Measurements from ENCODE around the gene CUL9.

The CUL9 gene

GRCh38 chr6:43239054-43239453 lies 57.1 kb downstream of the CUL9 start:
- Histone ChIP-seq H3K9me3 (ENCODE audit: control insufficient read depth, low read length) (peaks cover 33% of the 10 kb centered on the region), H3K36me3 (ENCODE audit: control insufficient read depth, insufficient read depth, low read length, severe bottlenecking) (no peaks in the 10 kb centered on the region), H3K27me3 (replicated peaks; ENCODE audit: control insufficient read depth, insufficient read depth, low read length) (peaks cover 49% of the 10 kb centered on the region), H3K4me3 (ENCODE audit: low read length) (no peak overlapping the region), H3K4me1 (ENCODE audit: control insufficient read depth, insufficient read depth, low read length) (no peaks in the 10 kb centered on the region), H3K9ac (ENCODE audit: low read length) (no peak overlapping the region)
- no peak for DNase-seq (ENCODE audit: low read depth)

GRCh38 chr6:43240950-43241349 lies 59.0 kb downstream of the CUL9 start:
- peaks cover 66% of the 10 kb centered on the region for H3K27me3 ChIP-seq (replicated peaks; ENCODE audit: control insufficient read depth, insufficient read depth, low read length)
- no peaks in the 10 kb centered on the region for H3K4me1 ChIP-seq (ENCODE audit: control insufficient read depth, insufficient read depth, low read length)
- H3K36me3 ChIP-seq (ENCODE audit: control insufficient read depth, insufficient read depth, low read length, severe bottlenecking): no peaks in the 10 kb centered on the region
- peaks cover 33% of the 10 kb centered on the region for H3K9me3 ChIP-seq (ENCODE audit: control insufficient read depth, low read length)
- no peak for DNase-seq (ENCODE audit: low read depth)
- H3K9ac ChIP-seq (ENCODE audit: low read length): no peak overlapping the region
- no peak overlapping the region for H3K4me3 ChIP-seq (ENCODE audit: low read length)

- H3K4me1 ChIP-seq (ENCODE audit: control insufficient read depth, insufficient read depth, low read length): no peaks in the 10 kb centered on the region
- H3K9me3 ChIP-seq (ENCODE audit: control insufficient read depth, low read length): peaks cover 33% of the 10 kb centered on the region
- DNase-seq (ENCODE audit: low read depth): no peak
- H3K36me3 ChIP-seq (ENCODE audit: control insufficient read depth, insufficient read depth, low read length, severe bottlenecking): no peaks in the 10 kb centered on the region
- no peak overlapping the region for H3K9ac ChIP-seq (ENCODE audit: low read length)
- peaks cover 71% of the 10 kb centered on the region for H3K27me3 ChIP-seq (replicated peaks; ENCODE audit: control insufficient read depth, insufficient read depth, low read length)
- H3K4me3 ChIP-seq (ENCODE audit: low read length): no peak overlapping the region
Observed at GRCh38 chr6:43241446-43241845, 59.5 kb downstream of the CUL9 start.

GRCh38 chr6:43242908-43243663 lies 61.1 kb downstream of the CUL9 start, which contains the start of gene TTBK1:
Gene TTBK1, plus strand, starts transcription at chr6:43243481. Its CDS starts 3,180 bp downstream, at chr6:43246661.
- Histone ChIP-seq H3K9me3 (ENCODE audit: control insufficient read depth, low read length) (peaks cover 29% of the 10 kb centered on the region), H3K9ac (ENCODE audit: low read length) (no peak within 1 kb of the TSS), H3K27me3 (replicated peaks; ENCODE audit: control insufficient read depth, insufficient read depth, low read length) (peaks cover 77% of the 10 kb centered on the region), H3K4me3 (ENCODE audit: low read length) (no peak within 1 kb of the TSS), H3K36me3 (ENCODE audit: control insufficient read depth, insufficient read depth, low read length, severe bottlenecking) (no peaks in the 10 kb centered on the region), H3K4me1 (ENCODE audit: control insufficient read depth, insufficient read depth, low read length) (peaks cover 10% of the 10 kb centered on the region)
- no peak for DNase-seq (ENCODE audit: low read depth)

- Histone ChIP-seq H3K36me3 (ENCODE audit: control insufficient read depth, insufficient read depth, low read length, severe bottlenecking) (no peaks in the 10 kb centered on the region), H3K9ac (ENCODE audit: low read length) (no peak overlapping the region), H3K4me3 (ENCODE audit: low read length) (no peak overlapping the region), H3K9me3 (ENCODE audit: control insufficient read depth, low read length) (peaks cover 27% of the 10 kb centered on the region), H3K27me3 (replicated peaks; ENCODE audit: control insufficient read depth, insufficient read depth, low read length) (peaks cover 75% of the 10 kb centered on the region), H3K4me1 (ENCODE audit: control insufficient read depth, insufficient read depth, low read length) (peaks cover 10% of the 10 kb centered on the region)
- no peak for DNase-seq (ENCODE audit: low read depth)
Observed at GRCh38 chr6:43243664-43244321, 61.8 kb downstream of the CUL9 start.

- H3K4me3 ChIP-seq (ENCODE audit: low read length): peak overlapping the region; percentile 76
- peaks cover 5% of the 10 kb centered on the region for H3K9me3 ChIP-seq (ENCODE audit: control insufficient read depth, low read length)
- H3K9ac ChIP-seq (ENCODE audit: low read length): no peak overlapping the region
- H3K27me3 ChIP-seq (replicated peaks; ENCODE audit: control insufficient read depth, insufficient read depth, low read length): peaks cover 78% of the 10 kb centered on the region
- peaks cover 10% of the 10 kb centered on the region for H3K4me1 ChIP-seq (ENCODE audit: control insufficient read depth, insufficient read depth, low read length)
- no peak for DNase-seq (ENCODE audit: low read depth)
- H3K36me3 ChIP-seq (ENCODE audit: control insufficient read depth, insufficient read depth, low read length, severe bottlenecking): no peaks in the 10 kb centered on the region
Observed at GRCh38 chr6:43246301-43247113, 64.5 kb downstream of the CUL9 start.

- Histone ChIP-seq H3K4me1 (ENCODE audit: control insufficient read depth, insufficient read depth, low read length) (peaks cover 10% of the 10 kb centered on the region), H3K27me3 (replicated peaks; ENCODE audit: control insufficient read depth, insufficient read depth, low read length) (peaks cover 77% of the 10 kb centered on the region), H3K4me3 (ENCODE audit: low read length) (peak overlapping the region; percentile 76), H3K9ac (ENCODE audit: low read length) (no peak overlapping the region), H3K36me3 (ENCODE audit: control insufficient read depth, insufficient read depth, low read length, severe bottlenecking) (no peaks in the 10 kb centered on the region), H3K9me3 (ENCODE audit: control insufficient read depth, low read length) (no peaks in the 10 kb centered on the region)
- DNase-seq (ENCODE audit: low read depth): peak; percentile 67
Observed at GRCh38 chr6:43247114-43247999, 65.4 kb downstream of the CUL9 start.

- no peak overlapping the region for H3K9ac ChIP-seq (ENCODE audit: low read length)
- H3K27me3 ChIP-seq (replicated peaks; ENCODE audit: control insufficient read depth, insufficient read depth, low read length): peaks cover 72% of the 10 kb centered on the region
- H3K36me3 ChIP-seq (ENCODE audit: control insufficient read depth, insufficient read depth, low read length, severe bottlenecking): no peaks in the 10 kb centered on the region
- no peaks in the 10 kb centered on the region for H3K9me3 ChIP-seq (ENCODE audit: control insufficient read depth, low read length)
- no peak overlapping the region for H3K4me3 ChIP-seq (ENCODE audit: low read length)
- H3K4me1 ChIP-seq (ENCODE audit: control insufficient read depth, insufficient read depth, low read length): peaks cover 10% of the 10 kb centered on the region
- DNase-seq (ENCODE audit: low read depth): no peak
Observed at GRCh38 chr6:43248101-43248500, 66.1 kb downstream of the CUL9 start.

- Histone ChIP-seq H3K36me3 (ENCODE audit: control insufficient read depth, insufficient read depth, low read length, severe bottlenecking) (no peaks in the 10 kb centered on the region), H3K9ac (ENCODE audit: low read length) (no peak overlapping the region), H3K9me3 (ENCODE audit: control insufficient read depth, low read length) (no peaks in the 10 kb centered on the region), H3K4me1 (ENCODE audit: control insufficient read depth, insufficient read depth, low read length) (peaks cover 10% of the 10 kb centered on the region), H3K27me3 (replicated peaks; ENCODE audit: control insufficient read depth, insufficient read depth, low read length) (peaks cover 73% of the 10 kb centered on the region), H3K4me3 (ENCODE audit: low read length) (no peak overlapping the region)
- DNase-seq (ENCODE audit: low read depth): no peak
Observed at GRCh38 chr6:43248791-43249190, 66.8 kb downstream of the CUL9 start.

- no peak for DNase-seq (ENCODE audit: low read depth)
- Histone ChIP-seq H3K4me1 (ENCODE audit: control insufficient read depth, insufficient read depth, low read length) (peaks cover 10% of the 10 kb centered on the region), H3K9me3 (ENCODE audit: control insufficient read depth, low read length) (no peaks in the 10 kb centered on the region), H3K36me3 (ENCODE audit: control insufficient read depth, insufficient read depth, low read length, severe bottlenecking) (no peaks in the 10 kb centered on the region), H3K9ac (ENCODE audit: low read length) (no peak overlapping the region), H3K27me3 (replicated peaks; ENCODE audit: control insufficient read depth, insufficient read depth, low read length) (peaks cover 57% of the 10 kb centered on the region), H3K4me3 (ENCODE audit: low read length) (no peak overlapping the region)
Observed at GRCh38 chr6:43250992-43251373, 69.0 kb downstream of the CUL9 start.
